HUDEP-2 (cell line): ENCODE measurements around the gene HMCN2.
"Not testable (repeated sequence)": the region's sequence is repeated elsewhere in the genome, so short reads cannot be mapped to it uniquely, and the experiment has no call there.

ENCODE experiments used
- DNase-seq, 76 experiments: peaks; one replicate each; lab custom pipeline; 2025; ENCODE audit not compliant: unreplicated experiment in 76 of 76; lab: John Stamatoyannopoulos, UW

HMCN2 gene

DNA sequence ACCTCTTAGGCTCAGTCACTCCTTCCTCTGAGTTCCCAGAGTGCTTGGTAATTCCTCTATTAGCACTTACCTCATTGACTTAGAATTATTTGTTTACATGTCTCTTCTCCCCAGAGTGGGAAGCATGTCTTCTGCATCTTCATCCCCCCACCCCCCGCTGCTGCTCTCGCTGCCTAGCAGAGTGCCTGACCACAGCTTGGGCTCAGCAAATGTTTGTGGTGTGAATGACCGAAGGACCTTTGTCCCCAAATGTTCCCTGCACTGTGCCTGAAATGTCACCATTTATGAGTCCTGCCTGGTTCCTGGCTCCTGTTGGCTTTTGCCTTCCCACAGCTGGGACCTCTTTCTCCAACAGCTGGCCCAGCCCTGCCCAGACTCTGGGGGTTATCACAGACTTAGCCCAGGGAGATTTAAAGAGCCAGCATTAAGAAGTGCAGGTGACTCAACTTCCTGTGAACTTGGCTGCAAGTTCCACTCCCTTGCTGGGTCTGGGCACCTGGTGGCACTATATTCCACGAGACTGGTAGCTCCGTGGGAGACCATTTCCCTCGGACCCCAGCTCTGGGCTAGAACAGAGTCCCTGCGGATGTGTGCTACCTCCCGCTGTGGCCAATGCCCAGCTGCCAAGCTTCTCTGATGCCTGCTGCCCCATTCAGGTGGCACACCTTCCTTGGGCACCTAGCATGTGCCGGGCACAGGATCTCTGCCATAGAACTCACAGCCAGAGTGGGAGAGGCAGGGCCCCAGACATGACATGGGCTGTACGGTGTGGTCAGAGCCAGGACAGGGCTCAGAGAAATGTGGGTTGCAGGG, 1.8 kb upstream of the HMCN2 start:
- DNase-seq = no peak

DNA sequence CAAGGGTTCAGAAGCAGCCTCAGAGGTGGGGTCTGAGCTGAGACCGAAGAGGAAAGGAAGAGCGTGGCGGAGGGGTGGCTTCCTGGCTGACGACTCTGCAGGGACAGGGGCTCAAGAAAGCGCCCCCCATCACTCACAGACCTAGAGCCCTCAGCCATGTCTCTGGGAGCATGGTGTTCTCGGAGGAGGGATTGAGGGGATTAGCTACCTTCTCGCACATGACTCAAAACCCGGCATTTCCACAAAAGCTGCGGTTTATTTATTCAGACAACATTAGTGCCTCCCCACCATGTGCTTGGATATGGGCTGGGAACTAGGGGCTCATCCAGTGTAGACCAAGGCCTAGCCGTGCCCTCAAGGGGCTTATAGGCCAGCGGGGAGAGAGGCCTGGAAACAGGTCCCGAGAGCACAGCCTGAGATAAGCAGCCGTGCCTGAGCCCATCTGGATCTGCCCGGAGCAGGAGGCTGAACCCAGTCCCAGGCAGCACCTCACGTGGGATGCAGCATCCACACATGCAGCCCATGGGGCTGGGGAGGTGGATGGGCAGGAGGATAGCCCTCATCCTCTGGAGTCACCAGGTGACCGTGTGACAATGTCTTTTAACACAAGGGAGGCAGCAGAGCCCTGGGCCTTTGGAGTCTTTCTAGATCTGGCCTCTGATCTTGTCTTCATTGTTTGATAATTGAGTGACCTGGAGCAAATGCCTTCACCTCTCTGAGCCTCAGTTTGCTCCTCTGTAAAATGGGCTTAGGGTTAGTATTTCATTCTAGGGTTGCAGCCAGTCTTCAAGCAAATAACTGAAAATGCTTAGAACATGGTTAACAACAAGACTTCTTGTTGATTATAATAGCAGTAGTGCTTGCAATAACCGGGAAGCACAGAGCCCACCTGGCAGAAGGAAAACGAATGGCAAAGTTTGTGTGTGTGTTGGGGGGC, 878 bp upstream of the HMCN2 start:
- no peak for DNase-seq

- DNase-seq = no peak
These were observed 907 bp downstream of the HMCN2 start for GRCh38 chr9:130266236-130267098.

GRCh38 chr9:130267930-130268329, 2.4 kb downstream of the HMCN2 start:
- DNase-seq = no peak

DNA sequence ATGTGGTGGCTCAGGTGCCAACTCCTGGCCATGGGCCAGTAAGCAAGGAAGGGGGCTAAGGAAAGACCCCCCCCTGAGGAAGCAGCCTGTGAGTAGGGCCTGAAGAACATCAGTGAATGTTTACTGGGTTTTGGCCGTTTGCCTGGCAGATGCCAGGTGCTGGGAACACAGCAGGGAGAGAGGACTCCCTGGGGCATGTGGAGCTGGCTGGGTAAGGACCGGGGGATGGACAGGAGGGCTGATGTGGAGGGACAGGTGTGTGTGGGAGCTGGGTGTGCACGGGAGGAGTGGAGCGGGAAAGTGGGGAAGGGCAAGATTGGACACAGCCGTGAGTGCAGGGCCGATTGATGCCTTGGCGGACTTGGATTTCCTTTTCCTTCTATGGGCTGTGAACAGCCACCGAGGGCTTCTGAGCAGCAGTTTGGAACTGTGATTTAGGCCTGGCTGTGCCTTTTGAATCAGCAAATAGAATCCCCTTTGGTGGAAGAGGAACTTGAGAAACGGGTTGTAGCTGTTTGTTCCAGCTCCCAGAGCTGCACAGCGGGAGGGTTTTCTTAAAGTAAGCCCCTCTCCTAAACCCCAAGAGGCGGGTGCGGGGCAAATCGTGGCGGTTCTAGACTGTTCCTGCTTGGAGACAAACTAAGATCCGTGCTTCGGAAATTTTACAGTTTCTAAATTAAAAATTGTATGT, 3.1 kb downstream of the HMCN2 start:
- DNase-seq = no peak

- DNase-seq = no peak
These were observed 5.9 kb downstream of the HMCN2 start for GRCh38 chr9:130271473-130271872.

DNA sequence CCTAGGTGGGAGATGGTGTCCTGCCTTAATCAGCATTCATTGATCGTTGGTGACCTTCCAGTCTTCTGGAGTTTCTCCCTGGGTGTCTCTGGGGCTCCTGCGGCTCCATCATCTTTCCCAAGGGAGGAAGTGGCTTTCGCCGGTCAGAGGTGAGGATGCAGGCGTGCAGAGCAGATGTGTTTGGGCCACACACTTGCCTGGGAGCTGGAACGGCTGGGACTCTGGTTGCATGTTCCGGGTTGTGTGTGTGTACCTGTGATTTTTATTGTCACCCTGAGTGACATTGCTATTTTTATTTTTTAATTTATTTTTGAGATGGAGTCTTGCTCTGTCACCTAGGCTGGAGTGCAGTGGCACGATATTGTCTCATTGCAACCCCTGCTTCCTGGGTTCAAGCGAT, 9.6 kb downstream of the HMCN2 start:
- DNase-seq = no peak

DNA sequence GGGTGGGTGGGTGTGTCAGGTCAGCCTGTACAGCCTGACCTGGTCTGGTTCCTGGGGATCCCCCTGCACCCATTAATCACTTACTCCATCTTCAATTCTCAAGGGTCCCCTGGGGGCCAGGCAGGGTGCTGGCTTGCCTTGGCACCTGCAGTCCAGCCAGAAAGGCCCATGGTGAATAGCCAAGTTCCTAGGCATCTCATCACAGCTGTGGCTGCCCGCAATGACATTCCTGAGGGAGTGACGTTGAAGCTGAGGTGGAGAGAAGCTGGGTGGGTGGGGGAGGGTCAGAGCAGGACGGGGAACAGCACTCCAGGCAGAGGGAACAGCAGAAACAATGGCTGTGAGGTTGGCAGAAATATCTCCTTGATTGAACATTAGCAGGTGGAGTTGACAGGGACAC, 10.6 kb downstream of the HMCN2 start:
- DNase-seq = no peak

DNA sequence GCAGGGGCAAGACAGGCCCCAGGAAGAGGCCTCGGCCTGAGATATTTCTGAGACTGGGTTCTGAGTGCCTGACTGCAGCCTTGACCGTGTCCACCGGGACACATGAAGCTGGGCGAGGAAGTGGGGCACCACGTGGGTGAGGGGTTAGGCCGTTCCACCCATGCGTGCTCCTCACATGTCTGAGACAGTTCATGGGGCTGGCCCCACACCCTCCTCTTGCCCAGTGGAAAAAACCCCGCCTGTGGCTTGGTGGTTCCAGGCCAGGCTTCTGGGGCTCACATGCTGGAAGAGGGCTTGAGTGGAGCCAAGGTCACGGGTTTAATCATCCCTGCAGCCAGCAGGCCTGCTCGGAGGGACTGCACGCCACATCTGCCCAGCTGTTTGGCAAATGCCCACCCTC, 11.4 kb downstream of the HMCN2 start:
- no peak for DNase-seq

GRCh38 chr9:130277525-130277924, 12.0 kb downstream of the HMCN2 start:
- not testable (repeated sequence) for DNase-seq

DNA sequence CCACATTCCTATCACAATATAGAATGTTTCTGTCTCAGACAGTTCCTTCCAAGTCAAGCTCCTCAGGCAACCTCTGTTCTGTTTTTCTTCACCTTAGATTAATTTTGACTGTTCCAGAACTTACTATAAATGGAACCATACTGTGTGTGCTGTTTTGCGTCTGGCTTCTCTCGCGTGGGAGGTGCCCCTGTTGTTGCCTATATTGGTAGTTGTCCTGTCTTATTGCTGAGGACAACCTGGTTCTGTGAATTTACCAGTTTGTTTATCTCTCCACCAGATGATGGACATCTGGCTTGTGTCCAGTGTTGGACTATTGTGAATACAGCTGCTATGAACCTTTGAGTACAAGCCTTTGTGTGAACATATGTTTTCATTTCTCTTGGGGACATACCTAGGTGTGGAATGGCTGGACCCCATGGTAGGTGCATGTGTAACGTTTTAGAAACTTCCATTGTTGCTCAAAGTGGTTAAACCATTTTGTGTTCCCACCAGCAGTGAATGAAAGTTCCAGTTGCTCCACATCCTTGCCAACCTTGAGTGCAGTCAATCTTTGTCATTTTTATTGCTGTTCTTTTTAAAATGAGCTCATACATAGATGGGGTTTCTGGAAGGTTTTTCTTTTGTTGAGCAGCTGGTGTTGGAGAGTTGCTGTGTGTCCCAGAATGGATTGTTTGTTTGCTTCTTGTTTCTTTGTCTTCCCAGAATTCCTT, 18.1 kb downstream of the HMCN2 start:
- no peak for DNase-seq

DNA sequence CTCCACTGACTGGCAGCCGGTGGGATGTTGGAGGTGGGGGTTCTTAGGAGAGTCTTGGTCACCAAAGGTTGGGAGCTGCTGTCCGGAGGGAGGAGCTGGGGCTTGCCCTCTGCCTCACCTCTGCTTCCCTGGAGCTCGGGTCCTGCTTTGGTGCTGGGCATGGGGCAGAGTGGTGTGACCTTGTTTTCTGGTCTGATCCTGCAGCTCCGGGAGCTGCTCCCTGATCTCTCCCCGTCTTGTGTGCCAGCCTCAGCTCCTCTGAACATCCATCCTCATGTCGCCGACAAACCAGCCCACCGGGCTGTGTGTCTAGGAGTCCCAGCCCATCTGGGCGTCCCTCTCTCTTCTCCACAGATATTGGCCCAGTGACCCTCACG, 18.7 kb downstream of the HMCN2 start:
- DNase-seq = no peak

DNA sequence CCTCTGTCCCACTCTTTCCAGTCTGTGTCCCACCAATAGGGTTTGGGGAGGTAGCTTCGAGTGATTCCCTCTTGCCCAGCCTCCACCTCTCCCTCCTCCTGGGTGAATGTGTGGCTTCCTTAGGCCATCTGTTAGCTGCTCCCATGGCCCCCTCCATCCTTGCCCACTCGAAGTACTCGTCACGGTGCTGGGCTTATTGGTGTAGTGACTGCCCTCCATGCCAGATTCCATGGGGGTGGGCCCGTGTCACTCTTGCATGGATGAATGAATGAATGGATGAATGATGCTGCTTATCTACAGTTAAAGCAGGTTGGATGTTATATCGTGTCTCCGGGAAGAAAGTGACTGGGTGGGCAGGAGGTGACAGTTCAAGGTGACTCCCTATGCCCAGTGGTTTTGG, 19.1 kb downstream of the HMCN2 start:
- DNase-seq = no peak

GRCh38 chr9:130285271-130285670, 19.7 kb downstream of the HMCN2 start:
- DNase-seq = no peak

- DNase-seq = no peak
These were observed 20.7 kb downstream of the HMCN2 start for GRCh38 chr9:130286072-130286770.

DNA sequence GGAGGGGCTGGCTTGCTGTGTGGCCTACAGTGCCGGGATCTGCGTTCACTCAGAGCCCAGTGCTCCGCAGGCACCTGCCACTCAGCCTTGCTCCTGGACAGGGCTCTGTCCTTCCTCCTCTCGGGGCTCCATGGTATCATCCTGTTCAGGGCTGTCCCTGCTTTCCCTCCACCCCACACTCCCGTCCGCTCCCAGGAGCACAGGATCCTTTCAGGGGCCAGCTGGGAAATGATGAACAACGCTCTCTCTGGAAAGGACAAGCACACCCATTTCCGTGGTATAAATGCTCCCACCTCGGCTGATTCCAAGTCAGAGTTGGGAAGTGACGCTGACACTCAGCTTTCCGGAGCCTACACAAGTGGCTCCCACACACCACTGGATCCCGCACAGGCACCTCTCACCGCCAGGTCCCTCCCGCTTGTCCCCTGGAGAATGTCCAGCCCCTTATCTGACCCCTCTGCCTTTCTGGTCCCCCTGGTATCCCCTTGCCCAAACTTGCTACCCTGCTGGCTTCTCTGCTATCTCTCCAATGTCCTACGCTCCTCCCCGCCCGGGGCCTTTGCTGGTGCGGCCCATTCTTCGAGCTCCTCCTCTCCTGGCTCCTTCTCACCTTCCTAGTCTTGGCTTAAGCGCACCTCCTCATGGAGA, 21.3 kb downstream of the HMCN2 start:
- DNase-seq = no peak

GRCh38 chr9:130287736-130288135, 22.2 kb downstream of the HMCN2 start:
- DNase-seq = no peak

GRCh38 chr9:130288393-130288792, 22.8 kb downstream of the HMCN2 start:
- no peak for DNase-seq
